ENCODE data around the gene RGMA.

DNA sequence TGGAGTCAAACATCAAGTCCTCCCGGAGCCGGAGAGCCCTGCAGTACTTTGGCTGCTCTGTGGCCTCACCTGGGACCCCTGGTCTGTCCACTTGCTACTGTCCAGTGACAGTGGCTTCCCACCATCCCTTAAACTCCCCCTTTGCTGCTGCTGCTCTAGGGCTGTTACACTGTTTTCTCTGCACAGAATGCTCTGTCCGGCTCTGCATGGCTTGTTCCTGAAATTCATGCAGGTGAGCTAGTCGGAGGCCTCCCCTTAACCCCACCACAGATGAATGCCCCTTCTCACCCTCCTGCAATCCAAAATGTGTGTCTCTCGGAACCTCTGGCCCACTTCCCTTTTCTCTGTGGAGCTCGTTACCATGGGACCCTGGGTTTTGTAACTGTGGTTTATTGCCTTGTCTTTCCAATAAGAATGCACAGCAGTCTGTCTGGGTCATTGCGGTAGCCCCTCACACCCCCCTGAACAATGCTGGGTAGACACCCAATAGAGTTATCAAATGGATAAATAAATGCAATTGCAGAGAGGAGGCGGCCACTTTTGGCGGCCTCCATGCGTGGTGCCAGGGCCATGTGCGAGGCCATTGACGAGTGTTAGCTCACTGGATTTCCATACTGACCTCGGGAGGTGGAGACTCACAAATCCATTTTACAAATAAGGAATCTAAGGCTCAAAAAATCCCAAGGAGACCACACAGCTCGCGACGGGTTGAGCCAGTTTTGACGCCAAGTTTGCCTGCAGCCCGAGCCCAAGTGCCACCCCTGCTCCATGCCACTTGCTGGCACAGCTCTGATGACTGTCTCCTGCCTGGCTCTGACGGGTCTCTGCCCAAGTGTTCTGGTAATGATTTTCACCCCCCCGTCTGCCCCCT is 48.5 kb downstream of the RGMA start:
- TF ChIP-seq CTCF (conservative IDR thresholded peaks at IDR 0.05; ENCODE audit: low read depth, low read length): no peak
- TF ChIP-seq EZH2 (IDR thresholded peaks at IDR 0.05; ENCODE audit: low read length, unreplicated experiment): no peak
- no peak for TF ChIP-seq EZH2phosphoT487 (IDR thresholded peaks at IDR 0.05; ENCODE audit: borderline replicate concordance, low read length)

All from PC-3 (cell line).